CD4-positive, alpha-beta memory T cell (primary cell): ENCODE measurements around the gene AMN. TPM values are rescaled to one million over a fixed set of nuclear protein-coding genes. Genes with fewer than 3 reads are reported as not detected.
"Not testable (repeated sequence)": the region's sequence is repeated elsewhere in the genome, so short reads cannot be mapped to it uniquely, and the experiment has no call there.

Experiments
- CTCF ChIA-PET: fragments of 350-600 bp; sonication (Branson Sonifier 250); formaldehyde crosslinking; loops from one replicate; lab custom pipeline; 2021; ENCODE audit warnings: inconsistent platforms; ENCODE audit not compliant: partially characterized antibody; lab: Charles Lee
- POLR2A ChIA-PET: fragments of 350-600 bp; sonication (Branson Sonifier 250); formaldehyde crosslinking; loops from one replicate; lab custom pipeline; 2021; ENCODE audit not compliant: partially characterized antibody; lab: Charles Lee
- DNase-seq, 5 donors: peaks; one replicate each; pipeline versions ENCODE4 v3.0.0 to v3.0.0-alpha.2; 2020 to 2022; ENCODE audit warnings: mixed read lengths in 1 of 5
- H3K27ac ChIP-seq: one replicate; pipeline ENCODE4 v1.7.0; 2013; ENCODE audit warnings: low read depth, low read length
- H3K27me3 ChIP-seq: 2 replicates; pipeline ENCODE4 v1.7.0; 2013; ENCODE audit warnings: mild to moderate bottlenecking, low read length, moderate library complexity; ENCODE audit not compliant: insufficient read depth
- H3K36me3 ChIP-seq: 2 replicates; pipeline ENCODE4 v1.7.0; 2013; ENCODE audit warnings: mild to moderate bottlenecking, low read length, moderate library complexity; ENCODE audit not compliant: insufficient read depth
- H3K4me1 ChIP-seq: 2 replicates; pipeline ENCODE4 v1.7.0; 2013; ENCODE audit warnings: mild to moderate bottlenecking, low read length, moderate library complexity; ENCODE audit not compliant: insufficient read depth
- H3K4me3 ChIP-seq, 2 donors: one replicate each; pipeline ENCODE4 v1.7.0; 2013; ENCODE audit warnings: low read length in 2 of 2, mild to moderate bottlenecking in 1 of 2
- H3K9me3 ChIP-seq, 2 donors: one replicate each; pipeline ENCODE4 v1.7.0; 2013; ENCODE audit warnings: low read length in 2 of 2, control low read depth in 1 of 2; ENCODE audit not compliant: control insufficient read depth in 1 of 2
- H3K27ac Mint-ChIP-seq, 7 donors: one replicate each; pipeline ENCODE4 v1.8.0; 2020 to 2021; ENCODE audit warnings: mixed read lengths in 7 of 7, mild to moderate bottlenecking in 6 of 7, inconsistent platforms in 3 of 7, moderate library complexity in 3 of 7
- H3K27me3 Mint-ChIP-seq, 2 donors: one replicate each; pipeline ENCODE4 v1.8.0; 2020 to 2021; ENCODE audit warnings: mixed read lengths in 2 of 2
- H3K36me3 Mint-ChIP-seq, 2 donors: one replicate each; pipeline ENCODE4 v1.8.0; 2020 to 2021; ENCODE audit warnings: mixed read lengths in 2 of 2, inconsistent platforms in 1 of 2, mild to moderate bottlenecking in 1 of 2
- H3K4me1 Mint-ChIP-seq, 4 donors: one replicate each; pipeline ENCODE4 v1.8.0; 2020 to 2021; ENCODE audit warnings: mixed read lengths in 4 of 4, mild to moderate bottlenecking in 1 of 4
- H3K4me3 Mint-ChIP-seq, 8 donors: one replicate each; pipeline ENCODE4 v1.8.0; 2020 to 2021; ENCODE audit warnings: mixed read lengths in 8 of 8, mild to moderate bottlenecking in 7 of 8, moderate library complexity in 6 of 8, inconsistent platforms in 3 of 8
- H3K9me3 Mint-ChIP-seq, 8 donors: one replicate each; pipeline ENCODE4 v1.8.0; 2020 to 2021; ENCODE audit warnings: mixed read lengths in 8 of 8, mild to moderate bottlenecking in 5 of 8, inconsistent platforms in 3 of 8, moderate library complexity in 1 of 8
- intact Hi-C: fragments of 100-400 bp; cut with micrococcal nuclease; formaldehyde crosslinking; loops from one replicate; pipeline ENCODE4 v1.15.1; 2023
- polyA plus RNA-seq, 2 donors: library from polyadenylated mRNA; unstranded; fragments of 300-500 nt; fragmentation: Illumina TruSeq; gene quantifications; one replicate each; pipeline ENCODE4 v1.2.3, GENCODE V29; 2021
- total RNA-seq, 2 experiments: library from RNA; stranded (reverse); gene quantifications; one replicate each; pipeline ENCODE4 v1.2.3, GENCODE V29; 2021

AMN gene
- total and polyA plus RNA-seq, 4 experiments from 2014 or later, result 0.77 to 7.1 (median 3.6) TPM

DNA sequence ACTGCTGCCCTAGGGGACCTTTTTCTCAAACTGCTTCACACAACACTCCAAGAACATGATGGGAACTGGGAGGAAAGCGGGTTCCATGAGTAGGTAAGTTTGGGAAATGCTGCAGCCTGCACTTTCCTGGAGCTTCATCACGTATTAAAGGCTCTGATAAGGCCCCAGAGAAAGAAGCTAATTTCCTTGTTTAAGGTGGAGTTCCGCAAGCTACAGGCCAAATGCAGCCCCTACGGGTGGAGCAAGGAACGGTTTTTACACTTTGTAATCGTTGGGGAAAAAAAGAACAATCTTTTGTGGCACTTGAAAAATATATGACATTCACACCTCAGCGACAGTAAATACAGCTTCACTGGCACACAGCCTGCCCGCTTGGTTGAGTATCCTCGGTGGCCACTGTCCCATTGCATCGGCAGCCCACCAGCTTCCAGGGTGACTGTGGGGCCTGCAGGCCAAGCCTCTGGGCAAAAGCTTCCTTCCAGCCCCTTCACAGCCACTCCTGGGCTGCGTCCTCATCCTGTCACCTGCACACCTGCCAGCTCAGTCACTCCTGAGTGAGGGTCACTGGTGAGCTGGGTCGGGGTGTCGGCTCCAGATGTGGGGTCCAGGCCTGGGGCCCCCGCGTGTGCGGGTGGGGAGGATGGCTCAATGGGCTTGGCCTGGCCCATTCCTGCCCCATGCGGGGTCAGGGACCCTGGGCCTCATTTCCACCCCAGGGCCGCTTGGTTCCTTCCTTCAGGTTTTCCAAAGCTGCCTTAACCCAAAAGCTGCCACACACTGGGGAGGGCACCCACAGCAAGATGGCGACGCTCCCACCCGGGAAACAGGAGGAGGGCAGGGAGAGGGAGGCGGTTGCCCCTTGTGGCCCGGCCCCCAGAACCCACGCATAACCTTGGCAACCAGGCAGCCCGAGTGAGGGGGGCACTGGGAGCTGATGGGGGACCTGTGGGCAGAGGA is 2.4 kb downstream of the AMN start:
- ChIA-PET CTCF (interaction anchor here (0.8 kb wide), 1 partner anchor 231 kb away, joined by 4 read pairs; no protein-coding TSS in a partner anchor), POLR2A (no interaction called here)
- Mint-ChIP-seq H3K27me3 (peaks cover 7% of the 10 kb centered on the region in 2 donors), H3K36me3 (no peaks in the 10 kb centered on the region), H3K4me3 (peak overlapping the region in 4 of 8 donors; percentile 18 to 61 (median 48)), H3K27ac (no peak overlapping the region), H3K9me3 (no peaks in the 10 kb centered on the region), H3K4me1 (peaks cover 5 to 32% (median 14%) of the 10 kb centered on the region in 4 donors)
- Histone ChIP-seq H3K27me3 (peaks cover 11% of the 10 kb centered on the region), H3K4me3 (no peak overlapping the region), H3K36me3 (no peaks in the 10 kb centered on the region), H3K27ac (no peak overlapping the region), H3K4me1 (peaks cover 34% of the 10 kb centered on the region), H3K9me3 (no peaks in the 10 kb centered on the region)
- intact Hi-C loops, result no loop called here
- no peak for DNase-seq

DNA sequence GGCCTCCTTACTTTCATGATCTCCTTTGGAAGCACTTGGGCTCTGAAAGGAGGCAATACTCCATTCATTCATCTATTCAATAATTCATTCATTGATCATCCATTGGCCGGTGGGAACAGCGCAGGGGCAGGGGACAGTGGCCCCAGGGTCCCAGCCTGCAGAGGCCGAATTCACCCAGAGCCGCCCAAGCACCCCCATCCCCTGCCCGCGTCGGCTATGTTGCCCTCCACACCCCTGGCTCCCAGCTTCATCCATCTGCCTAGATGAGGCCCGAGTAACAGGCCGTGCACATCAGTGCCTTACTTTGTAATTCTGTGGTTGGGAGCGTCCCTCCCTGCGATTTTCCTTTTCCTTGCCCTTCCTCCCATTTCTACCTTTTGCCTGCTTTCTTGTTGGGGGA is 3.2 kb downstream of the AMN start:
- Mint-ChIP-seq H3K4me1 (peaks cover 5 to 32% (median 14%) of the 10 kb centered on the region in 4 donors), H3K27me3 (peaks cover 7% of the 10 kb centered on the region in 2 donors), H3K27ac (peak overlapping the region in 1 of 7 donors; percentile 73), H3K4me3 (peak overlapping the region in 2 of 8 donors; percentile 25 to 33), H3K9me3 (no peaks in the 10 kb centered on the region), H3K36me3 (no peaks in the 10 kb centered on the region)
- ChIA-PET CTCF (interaction anchor here (0.8 kb wide), 1 partner anchor 232 kb away, joined by 4 read pairs; no protein-coding TSS in a partner anchor), POLR2A (no interaction called here)
- Histone ChIP-seq H3K9me3 (no peaks in the 10 kb centered on the region), H3K4me1 (peaks cover 34% of the 10 kb centered on the region), H3K4me3 (no peak overlapping the region), H3K36me3 (no peaks in the 10 kb centered on the region), H3K27ac (no peak overlapping the region), H3K27me3 (peaks cover 13% of the 10 kb centered on the region)
- DNase-seq, result no peak
- intact Hi-C loops, result no loop called here

DNA sequence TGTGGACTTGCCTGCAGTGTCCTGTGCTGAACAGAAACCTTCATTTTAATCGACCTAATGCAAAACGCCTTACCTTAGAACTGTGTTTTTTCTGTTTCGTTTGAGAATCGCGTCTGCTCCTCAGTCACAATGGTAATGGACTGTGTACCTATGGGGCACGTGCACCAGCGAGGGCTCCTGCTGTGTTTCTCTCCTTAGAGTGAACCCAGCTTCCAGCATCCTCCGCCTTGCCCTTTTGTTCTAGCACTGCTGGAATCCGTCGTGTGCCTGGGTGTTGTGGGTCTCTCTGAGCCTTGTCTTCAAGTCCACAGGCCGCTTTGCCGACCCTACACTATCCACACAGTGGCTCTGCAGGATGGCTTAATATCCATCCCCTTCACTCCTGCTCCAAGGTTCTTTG is 3.6 kb downstream of the AMN start:
- Mint-ChIP-seq H3K27me3 (peaks cover 7 to 9% of the 10 kb centered on the region in 2 donors), H3K27ac (peak overlapping the region in 2 of 7 donors; percentile 51 to 73), H3K4me1 (peaks cover 5 to 32% (median 14%) of the 10 kb centered on the region in 4 donors), H3K36me3 (no peaks in the 10 kb centered on the region), H3K9me3 (no peaks in the 10 kb centered on the region), H3K4me3 (peak overlapping the region in 2 of 8 donors; percentile 25 to 33)
- Histone ChIP-seq H3K36me3 (no peaks in the 10 kb centered on the region), H3K27me3 (peaks cover 15% of the 10 kb centered on the region), H3K4me3 (no peak overlapping the region), H3K4me1 (peaks cover 34% of the 10 kb centered on the region), H3K9me3 (no peaks in the 10 kb centered on the region), H3K27ac (no peak overlapping the region)
- intact Hi-C loops, result no loop called here
- ChIA-PET CTCF (no interaction called here), POLR2A (no interaction called here)
- no peak for DNase-seq

DNA sequence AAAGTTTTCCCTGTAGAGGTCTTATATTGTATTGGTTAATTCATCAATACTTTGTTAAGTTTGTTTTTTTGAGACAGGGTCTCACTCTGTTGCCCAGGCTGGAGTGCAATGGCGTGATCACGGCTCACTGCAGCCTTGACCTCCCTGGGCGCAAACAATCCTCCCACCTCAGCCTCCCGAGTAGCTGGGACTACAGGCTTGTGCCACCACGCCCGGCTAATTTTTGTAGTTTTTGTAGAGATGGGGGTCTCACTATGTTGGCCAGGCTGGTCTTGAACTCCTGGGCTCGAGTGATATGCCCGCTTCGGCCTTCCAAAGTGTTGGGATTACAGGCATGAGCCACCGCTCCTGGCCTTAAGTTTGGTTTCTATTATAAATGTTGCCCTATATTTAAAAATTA is 4.4 kb downstream of the AMN start:
- H3K9me3 Mint-ChIP-seq, H3K4me3 Mint-ChIP-seq, intact Hi-C loops, CTCF ChIA-PET, H3K9me3 ChIP-seq, POLR2A ChIA-PET, H3K27me3 Mint-ChIP-seq, H3K4me3 ChIP-seq, H3K27ac Mint-ChIP-seq, H3K36me3 ChIP-seq, DNase-seq, H3K36me3 Mint-ChIP-seq, H3K27ac ChIP-seq: not testable (repeated sequence)
- H3K4me1 Mint-ChIP-seq, result peaks cover 5 to 32% (median 14%) of the 10 kb centered on the region in 4 donors
- peaks cover 34% of the 10 kb centered on the region for H3K4me1 ChIP-seq
- H3K27me3 ChIP-seq, result peaks cover 15% of the 10 kb centered on the region

DNA sequence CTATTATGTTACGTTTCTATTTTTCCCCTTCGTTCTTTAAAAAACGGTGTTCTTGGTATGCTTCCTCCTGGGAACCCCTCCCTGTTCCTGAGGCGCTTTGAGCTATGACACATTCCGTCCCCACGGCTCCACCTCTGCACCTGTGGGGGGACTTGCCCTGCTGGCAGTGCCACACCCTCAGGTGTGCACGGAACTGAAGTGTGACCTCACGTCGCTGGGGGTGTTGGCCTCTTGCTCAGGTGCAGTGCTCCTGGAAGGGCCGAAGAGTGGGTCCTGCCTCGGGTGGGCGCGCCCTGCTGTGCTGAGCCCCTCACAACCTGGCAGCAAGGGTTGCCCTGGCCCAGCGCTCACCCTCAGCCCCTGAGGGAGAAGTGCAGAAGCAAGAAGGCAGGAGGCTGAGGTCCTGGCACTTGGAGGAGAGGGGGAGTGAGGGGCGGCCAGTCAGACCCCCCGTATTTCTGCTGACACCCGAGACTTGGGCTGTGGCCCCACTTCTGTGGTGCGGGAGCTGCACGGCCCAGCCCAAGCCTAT is 4.9 kb downstream of the AMN start:
- no peak overlapping the region for H3K4me3 ChIP-seq
- no peaks in the 10 kb centered on the region for H3K36me3 ChIP-seq
- H3K27ac Mint-ChIP-seq, result no peak overlapping the region
- no peak for DNase-seq
- peak overlapping the region in 6 of 8 donors; percentile 54 to 81 (median 58) for H3K4me3 Mint-ChIP-seq
- no peaks in the 10 kb centered on the region for H3K9me3 ChIP-seq
- intact Hi-C loops, result no loop called here
- H3K4me1 ChIP-seq, result peaks cover 34% of the 10 kb centered on the region
- H3K27ac ChIP-seq, result no peak overlapping the region
- peaks cover 5 to 32% (median 14%) of the 10 kb centered on the region in 4 donors for H3K4me1 Mint-ChIP-seq
- no peaks in the 10 kb centered on the region for H3K36me3 Mint-ChIP-seq
- H3K27me3 ChIP-seq, result peaks cover 15% of the 10 kb centered on the region
- H3K9me3 Mint-ChIP-seq, result no peaks in the 10 kb centered on the region
- H3K27me3 Mint-ChIP-seq, result peaks cover 7 to 10% of the 10 kb centered on the region in 2 donors
- CTCF ChIA-PET, result no interaction called here
- POLR2A ChIA-PET, result no interaction called here

DNA sequence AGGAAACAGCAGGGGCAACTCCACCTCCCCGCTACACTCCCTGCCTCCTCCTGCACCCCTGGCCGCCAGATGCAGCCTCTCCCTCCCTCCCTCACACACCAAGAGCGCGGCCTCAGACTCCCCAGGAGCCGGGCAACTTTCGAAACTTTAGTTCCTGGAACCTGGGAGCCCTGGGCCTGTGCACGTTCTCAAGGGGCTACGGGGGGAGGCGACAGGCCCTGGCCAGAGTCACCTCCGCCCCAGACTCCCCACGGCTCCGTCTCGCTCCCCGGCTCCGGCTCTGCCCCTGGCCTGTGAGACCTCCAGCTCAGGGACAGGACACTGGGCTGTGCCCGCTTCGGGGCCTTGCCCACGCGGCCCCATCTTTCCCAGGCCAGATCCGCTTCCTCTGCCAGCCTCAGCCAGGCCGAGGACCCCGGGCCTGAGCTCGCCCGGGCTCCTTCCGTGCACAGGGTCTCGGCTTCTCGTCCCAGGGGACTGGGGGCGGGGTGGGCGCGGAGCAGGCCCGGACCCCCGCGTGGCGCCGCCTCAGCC is 5.5 kb downstream of the AMN start:
- Histone ChIP-seq H3K9me3 (no peaks in the 10 kb centered on the region), H3K4me1 (peaks cover 34% of the 10 kb centered on the region), H3K4me3 (peak overlapping the region in 1 of 2 donors; percentile 54), H3K27ac (peak overlapping the region; percentile 18), H3K36me3 (no peaks in the 10 kb centered on the region), H3K27me3 (peaks cover 15% of the 10 kb centered on the region)
- DNase-seq, result no peak
- Mint-ChIP-seq H3K4me3 (peak overlapping the region in 7 of 8 donors; percentile 75 to 85 (median 81)), H3K4me1 (peaks cover 5 to 31% (median 14%) of the 10 kb centered on the region in 4 donors), H3K27me3 (peaks cover 7 to 10% of the 10 kb centered on the region in 2 donors), H3K9me3 (no peaks in the 10 kb centered on the region), H3K36me3 (no peaks in the 10 kb centered on the region), H3K27ac (no peak overlapping the region)
- POLR2A ChIA-PET, result no interaction called here
- CTCF ChIA-PET, result no interaction called here
- intact Hi-C loops, result no loop called here
